ENCODE data around the gene GATA3. TPM values are rescaled to one million over a fixed set of nuclear protein-coding genes. Genes with fewer than 3 reads are reported as not detected.

The GATA3 gene
- total RNA-seq, 1 experiment from 2014 or later: 5.0 TPM

GRCh38 chr10:8115618-8115980 is 61.1 kb downstream of the GATA3 start:
- H3K36me3 Mint-ChIP-seq (ENCODE audit: insufficient read depth, unreplicated experiment): no peaks in the 10 kb centered on the region
- H3K27ac Mint-ChIP-seq (ENCODE audit: unreplicated experiment): no peak overlapping the region
- no peaks in the 10 kb centered on the region for H3K9me3 Mint-ChIP-seq (ENCODE audit: low read depth, unreplicated experiment)
- H3K4me3 Mint-ChIP-seq (ENCODE audit: low read depth, unreplicated experiment): no peak overlapping the region
- H3K4me1 Mint-ChIP-seq (ENCODE audit: low read depth, unreplicated experiment): no peaks in the 10 kb centered on the region
- TF ChIP-seq, protein P1, sequence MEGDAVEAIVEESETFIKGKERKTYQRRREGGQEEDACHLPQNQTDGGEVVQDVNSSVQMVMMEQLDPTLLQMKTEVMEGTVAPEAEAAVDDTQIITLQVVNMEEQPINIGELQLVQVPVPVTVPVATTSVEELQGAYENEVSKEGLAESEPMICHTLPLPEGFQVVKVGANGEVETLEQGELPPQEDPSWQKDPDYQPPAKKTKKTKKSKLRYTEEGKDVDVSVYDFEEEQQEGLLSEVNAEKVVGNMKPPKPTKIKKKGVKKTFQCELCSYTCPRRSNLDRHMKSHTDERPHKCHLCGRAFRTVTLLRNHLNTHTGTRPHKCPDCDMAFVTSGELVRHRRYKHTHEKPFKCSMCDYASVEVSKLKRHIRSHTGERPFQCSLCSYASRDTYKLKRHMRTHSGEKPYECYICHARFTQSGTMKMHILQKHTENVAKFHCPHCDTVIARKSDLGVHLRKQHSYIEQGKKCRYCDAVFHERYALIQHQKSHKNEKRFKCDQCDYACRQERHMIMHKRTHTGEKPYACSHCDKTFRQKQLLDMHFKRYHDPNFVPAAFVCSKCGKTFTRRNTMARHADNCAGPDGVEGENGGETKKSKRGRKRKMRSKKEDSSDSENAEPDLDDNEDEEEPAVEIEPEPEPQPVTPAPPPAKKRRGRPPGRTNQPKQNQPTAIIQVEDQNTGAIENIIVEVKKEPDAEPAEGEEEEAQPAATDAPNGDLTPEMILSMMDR (IDR thresholded peaks at IDR 0.05; ENCODE audit: unreplicated experiment): no peak
- CTCF ChIA-PET: interaction anchor here (0.6 kb wide), 1 partner anchor 23 kb away, joined by 3 read pairs; no protein-coding TSS in a partner anchor
- no TSS peak for BruUV-seq (replicated peaks)
- intact Hi-C loops (cut with micrococcal nuclease; ENCODE audit: unreplicated experiment): no loop called here
- H3K27me3 Mint-ChIP-seq (ENCODE audit: unreplicated experiment): no peaks in the 10 kb centered on the region
- no peak for DNase-seq

- Mint-ChIP-seq H3K4me3 (ENCODE audit: low read depth, unreplicated experiment) (no peak overlapping the region), H3K4me1 (ENCODE audit: low read depth, unreplicated experiment) (no peaks in the 10 kb centered on the region), H3K27me3 (ENCODE audit: unreplicated experiment) (no peaks in the 10 kb centered on the region), H3K9me3 (ENCODE audit: low read depth, unreplicated experiment) (no peaks in the 10 kb centered on the region), H3K36me3 (ENCODE audit: insufficient read depth, unreplicated experiment) (no peaks in the 10 kb centered on the region), H3K27ac (ENCODE audit: unreplicated experiment) (no peak overlapping the region)
- CTCF ChIA-PET: no interaction called here
- no TSS peak for BruUV-seq (replicated peaks)
- TF ChIP-seq, protein P1 (IDR thresholded peaks at IDR 0.05; ENCODE audit: unreplicated experiment): no peak
- DNase-seq: no peak
- intact Hi-C loops (cut with micrococcal nuclease; ENCODE audit: unreplicated experiment): no loop called here
Observed at GRCh38 chr10:8116474-8116873, 62.0 kb downstream of the GATA3 start.

DNA sequence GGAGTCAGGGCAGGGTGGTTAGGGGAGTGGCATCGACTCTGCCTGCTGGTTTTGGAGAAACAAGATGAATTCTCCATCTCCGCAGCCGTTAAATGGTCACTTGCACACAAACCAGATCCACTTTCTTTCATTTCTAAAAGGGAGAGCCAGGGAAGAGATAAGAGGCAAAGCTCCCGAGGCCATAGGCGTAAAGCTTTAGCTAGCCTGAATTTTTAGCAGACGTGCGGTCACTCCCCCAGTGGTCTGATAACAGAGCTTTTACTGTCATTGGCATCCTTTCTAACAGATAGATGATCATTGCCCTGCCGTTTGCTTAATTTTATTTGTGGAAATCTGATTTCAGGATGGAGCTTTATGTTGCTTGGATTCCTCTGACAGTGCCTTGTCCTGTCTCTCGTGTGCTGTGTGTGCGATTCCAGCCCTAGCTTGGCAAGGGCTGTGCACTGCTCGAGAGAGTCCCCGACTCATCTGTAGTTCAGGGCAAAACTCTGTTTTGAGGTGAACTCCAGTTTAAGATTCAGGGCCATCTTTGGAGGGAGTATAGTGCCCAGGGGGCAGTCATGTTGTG is 62.5 kb downstream of the GATA3 start:
- BruUV-seq (replicated peaks): no TSS peak
- Mint-ChIP-seq H3K4me1 (ENCODE audit: low read depth, unreplicated experiment) (no peaks in the 10 kb centered on the region), H3K27me3 (ENCODE audit: unreplicated experiment) (no peaks in the 10 kb centered on the region), H3K27ac (ENCODE audit: unreplicated experiment) (no peak overlapping the region), H3K4me3 (ENCODE audit: low read depth, unreplicated experiment) (no peak overlapping the region), H3K9me3 (ENCODE audit: low read depth, unreplicated experiment) (no peaks in the 10 kb centered on the region), H3K36me3 (ENCODE audit: insufficient read depth, unreplicated experiment) (no peaks in the 10 kb centered on the region)
- TF ChIP-seq, protein P1 (IDR thresholded peaks at IDR 0.05; ENCODE audit: unreplicated experiment): no peak
- DNase-seq: no peak
- CTCF ChIA-PET: interaction anchor here (0.6 kb wide), 1 partner anchor 16 kb away, joined by 3 read pairs; no protein-coding TSS in a partner anchor
- intact Hi-C loops (cut with micrococcal nuclease; ENCODE audit: unreplicated experiment): no loop called here

DNA sequence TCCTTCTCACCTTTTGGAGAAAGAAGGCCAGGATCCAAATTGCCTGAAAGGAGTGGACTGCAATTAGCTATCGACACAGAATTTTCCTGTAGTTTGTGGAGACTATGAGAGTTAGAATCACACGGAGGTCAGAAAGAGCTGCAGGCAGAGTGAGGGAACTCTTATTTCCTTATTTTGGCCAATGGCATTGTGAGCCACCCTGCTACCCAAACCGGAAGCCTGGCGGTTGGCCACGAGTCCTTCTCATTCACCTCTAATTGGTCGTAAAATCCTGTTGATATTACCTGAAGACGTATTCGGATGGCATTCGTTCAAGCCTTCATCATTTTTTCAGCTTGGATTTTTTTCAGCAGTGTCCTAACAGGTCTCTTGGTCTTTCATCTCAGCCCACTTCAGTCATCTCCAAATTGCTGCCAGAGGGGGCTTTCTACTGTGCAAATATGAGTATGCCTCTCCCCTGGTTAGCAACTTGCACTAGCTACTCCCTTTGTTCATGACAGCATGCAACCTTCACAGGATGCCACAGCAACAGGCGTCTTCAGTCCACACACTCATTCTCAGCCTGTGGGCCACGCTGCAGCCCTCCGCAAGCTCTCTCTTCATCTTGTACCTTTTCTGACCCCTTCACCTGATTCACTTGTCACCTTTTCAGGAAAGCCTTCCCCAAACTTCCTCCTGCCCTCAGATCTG is 66.9 kb downstream of the GATA3 start:
- no peaks in the 10 kb centered on the region for H3K27me3 Mint-ChIP-seq (ENCODE audit: unreplicated experiment)
- DNase-seq: no peak
- CTCF ChIA-PET: interaction anchor here (0.5 kb wide), 1 partner anchor 1076 kb away, joined by 3 read pairs; no protein-coding TSS in a partner anchor
- no TSS peak for BruUV-seq (replicated peaks)
- H3K4me3 Mint-ChIP-seq (ENCODE audit: low read depth, unreplicated experiment): no peak overlapping the region
- TF ChIP-seq, protein P1 (IDR thresholded peaks at IDR 0.05; ENCODE audit: unreplicated experiment): no peak
- H3K9me3 Mint-ChIP-seq (ENCODE audit: low read depth, unreplicated experiment): no peaks in the 10 kb centered on the region
- H3K27ac Mint-ChIP-seq (ENCODE audit: unreplicated experiment): no peak overlapping the region
- no peaks in the 10 kb centered on the region for H3K4me1 Mint-ChIP-seq (ENCODE audit: low read depth, unreplicated experiment)
- intact Hi-C loops (cut with micrococcal nuclease; ENCODE audit: unreplicated experiment): no loop called here
- no peaks in the 10 kb centered on the region for H3K36me3 Mint-ChIP-seq (ENCODE audit: insufficient read depth, unreplicated experiment)
